GM19468 (cell line): ENCODE measurements around the gene SLC22A17.

Experiments used
- ATAC-seq: cut with Tn5 transposase; IDR thresholded peaks from one replicate; pipeline ENCODE4 v1.9.1; 2021; ENCODE audit warnings: mild to moderate bottlenecking, moderate library complexity, moderate number of reproducible peaks; ENCODE audit not compliant: unreplicated experiment; ENCODE audit errors: extremely low read depth

The SLC22A17 gene

GRCh38 chr14:23365036-23365731 is 12.5 kb upstream of the SLC22A17 start, which contains the start of gene EFS:
TSS of gene EFS (minus strand) at chr14:23365172. CDS start at chr14:23365025, 147 bp downstream.
- ATAC-seq: no peak

- ATAC-seq: no peak
Observed at GRCh38 chr14:23364164-23365035, 11.7 kb upstream of the SLC22A17 start.

GRCh38 chr14:23362200-23362599 is 9.5 kb upstream of the SLC22A17 start:
- ATAC-seq: no peak

GRCh38 chr14:23361763-23362162 is 9.1 kb upstream of the SLC22A17 start:
- ATAC-seq: no peak

- ATAC-seq: no peak
Observed at GRCh38 chr14:23361320-23361719, 8.6 kb upstream of the SLC22A17 start.

GRCh38 chr14:23360496-23360895 is 7.8 kb upstream of the SLC22A17 start:
- ATAC-seq: no peak

GRCh38 chr14:23359722-23360447 is 7.2 kb upstream of the SLC22A17 start:
- ATAC-seq: no peak

- ATAC-seq: no peak
Observed at GRCh38 chr14:23359167-23359626, 6.5 kb upstream of the SLC22A17 start.

GRCh38 chr14:23358553-23359166 is 6.0 kb upstream of the SLC22A17 start:
- ATAC-seq: no peak

- ATAC-seq: no peak
Observed at GRCh38 chr14:23358042-23358441, 5.4 kb upstream of the SLC22A17 start.

- ATAC-seq: no peak
Observed at GRCh38 chr14:23357261-23357660, 4.6 kb upstream of the SLC22A17 start.

- ATAC-seq: no peak
Observed at GRCh38 chr14:23356662-23357061, 4.0 kb upstream of the SLC22A17 start.

GRCh38 chr14:23355871-23356435 is 3.3 kb upstream of the SLC22A17 start:
- ATAC-seq: no peak

GRCh38 chr14:23354990-23355389 is 2.3 kb upstream of the SLC22A17 start:
- ATAC-seq: no peak

GRCh38 chr14:23353433-23353780 is 720 bp upstream of the SLC22A17 start:
- no peak for ATAC-seq

- no peak for ATAC-seq
Observed at GRCh38 chr14:23351681-23352505, 794 bp downstream of the SLC22A17 start.

- no peak for ATAC-seq
Observed at GRCh38 chr14:23349156-23349845, 3.4 kb downstream of the SLC22A17 start.

GRCh38 chr14:23348297-23348655 is 4.4 kb downstream of the SLC22A17 start:
- ATAC-seq: no peak
